Smooth muscle cell (in vitro differentiated cells): Measurements from ENCODE around the gene USP10. TPM values are rescaled to one million over a fixed set of nuclear protein-coding genes. Genes with fewer than 3 reads are reported as not detected.

Experiments used
- DNase-seq: peaks from one replicate; lab custom pipeline; 2025; ENCODE audit not compliant: unreplicated experiment; lab: John Stamatoyannopoulos, UW
- H2AFZ ChIP-seq: fragments of 200-600 bp; sonication (generic); 2 replicates; pipeline ENCODE4 v1.6.0; 2016; ENCODE audit warnings: antibody characterized with exemption, low read depth, mild to moderate bottlenecking
- H3F3A ChIP-seq: fragments of 200-600 bp; sonication (generic); 2 replicates; pipeline ENCODE4 v1.6.0; 2017; ENCODE audit warnings: antibody characterized with exemption, low read depth
- H3K27ac ChIP-seq: fragments of 200-600 bp; sonication (generic); 2 replicates; pipeline ENCODE4 v1.5.1; 2016; ENCODE audit warnings: low read depth, mild to moderate bottlenecking
- H3K27me3 ChIP-seq: fragments of 200-600 bp; sonication (generic); 2 replicates; pipeline ENCODE4 v1.6.1; 2016; ENCODE audit warnings: low read depth, mild to moderate bottlenecking
- H3K36me3 ChIP-seq: fragments of 200-600 bp; sonication (generic); 2 replicates; pipeline ENCODE4 v1.5.1; 2016; ENCODE audit warnings: low read depth
- H3K4me1 ChIP-seq: fragments of 200-600 bp; sonication (generic); 2 replicates; pipeline ENCODE4 v1.5.1; 2016; ENCODE audit warnings: low read depth
- H3K4me2 ChIP-seq: fragments of 200-600 bp; sonication (generic); 2 replicates; pipeline ENCODE4 v1.6.0; 2016; ENCODE audit warnings: mild to moderate bottlenecking
- H3K4me3 ChIP-seq: fragments of 200-600 bp; sonication (generic); 2 replicates; pipeline ENCODE4 v1.5.1; 2016; ENCODE audit warnings: mild to moderate bottlenecking
- H3K79me2 ChIP-seq: fragments of 200-600 bp; sonication (generic); 2 replicates; pipeline ENCODE4 v1.6.0; 2016; ENCODE audit warnings: low read depth, mild to moderate bottlenecking
- H3K9ac ChIP-seq: fragments of 200-600 bp; sonication (generic); 2 replicates; pipeline ENCODE4 v1.6.0; 2016; ENCODE audit warnings: low read depth
- H3K9me3 ChIP-seq: fragments of 200-600 bp; sonication (generic); replicated peaks from 2 replicates; pipeline ENCODE4 v1.5.1; 2016; ENCODE audit warnings: low read depth
- H4K20me1 ChIP-seq: fragments of 200-600 bp; sonication (generic); 2 replicates; pipeline ENCODE4 v1.6.0; 2016; ENCODE audit warnings: low read depth
- WGBS: methylation state at CpG from one replicate; pipeline ENCODE4 v1.1.7; 2016; ENCODE audit warnings: low lambda C conversion rate; 5-methylcytosine and 5-hydroxymethylcytosine counted together
- polyA plus RNA-seq: library from polyadenylated mRNA; unstranded; fragments of >200 nt; fragmentation: Nextera tagmentation; extraction: Ambion mirVana; gene quantifications from 2 replicates; pipeline ENCODE4 v1.2.1, GENCODE V29; 2016
- total RNA-seq: library from RNA; depleted of rRNA; stranded (reverse); fragments of >200 nt; gene quantifications from 2 replicates; pipeline ENCODE4 v1.2.3, GENCODE V29; 2014
- TF ChIP-seq, protein P1 (sequence below): fragments of 200-600 bp; sonication (generic); IDR thresholded peaks from 2 replicates; pipeline ENCODE4 v1.5.1; 2017; ENCODE audit warnings: borderline replicate concordance, mild to moderate bottlenecking, antibody characterized with exemption; ENCODE audit not compliant: insufficient read depth, poor library complexity, severe bottlenecking

The USP10 gene
- total and polyA plus RNA-seq, 2 experiments from 2014 or later: 52.5 to 56.1 TPM

DNA sequence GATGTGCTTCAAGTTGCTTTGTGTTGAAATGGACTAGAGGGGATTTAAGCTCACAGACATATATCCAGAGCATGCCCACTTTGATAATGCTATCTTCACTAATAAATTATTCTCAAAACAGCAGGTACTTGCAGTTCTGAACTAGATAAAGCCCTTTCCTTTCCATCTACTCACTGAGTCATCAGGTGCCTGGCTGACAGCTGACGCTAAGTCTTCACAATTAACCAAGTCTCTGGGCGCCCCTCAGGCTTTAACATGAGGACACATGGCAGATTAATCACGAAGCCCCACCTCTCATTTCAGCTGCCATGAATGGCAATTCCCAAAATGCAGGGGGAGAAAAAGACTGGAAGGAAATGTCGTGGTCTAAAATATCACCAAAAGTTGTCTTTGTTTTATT lies 90.5 kb downstream of the USP10 start:
- WGBS: 58% methylated on average over 4 of the region's 4 CpGs

DNA sequence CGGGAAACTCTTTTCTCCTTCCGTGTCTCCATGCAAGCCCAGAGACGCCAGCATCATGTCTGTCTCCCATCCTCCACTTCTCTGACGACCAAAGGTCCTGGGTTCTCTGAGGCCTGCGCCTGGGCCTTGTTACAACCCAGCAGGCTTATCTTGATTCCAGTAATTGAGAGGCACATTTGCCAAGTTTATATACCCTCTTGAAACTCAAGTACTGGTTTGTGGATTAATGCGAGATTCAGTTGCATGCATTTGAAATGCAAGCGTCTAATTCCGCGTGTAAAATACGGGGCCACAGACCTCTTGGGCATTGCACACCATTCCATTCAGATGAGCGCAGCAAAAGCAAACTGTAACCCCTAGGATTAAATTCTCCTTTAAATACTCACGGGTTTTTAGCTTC lies 91.3 kb downstream of the USP10 start:
- Histone ChIP-seq H3K27ac (peak overlapping the region; percentile 77), H3K79me2 (no peaks in the 10 kb centered on the region), H3F3A (peaks cover 6% of the 10 kb centered on the region), H3K9ac (peak overlapping the region; percentile 7), H3K9me3 (no peaks in the 10 kb centered on the region), H2AFZ (no peak overlapping the region), H3K4me2 (peak overlapping the region; percentile 38), H3K36me3 (no peaks in the 10 kb centered on the region), H4K20me1 (no peaks in the 10 kb centered on the region), H3K4me3 (no peak overlapping the region), H3K27me3 (no peaks in the 10 kb centered on the region), H3K4me1 (no peaks in the 10 kb centered on the region)
- WGBS: 20% methylated on average over 12 of the region's 12 CpGs
- DNase-seq: no peak
- TF ChIP-seq, protein P1, sequence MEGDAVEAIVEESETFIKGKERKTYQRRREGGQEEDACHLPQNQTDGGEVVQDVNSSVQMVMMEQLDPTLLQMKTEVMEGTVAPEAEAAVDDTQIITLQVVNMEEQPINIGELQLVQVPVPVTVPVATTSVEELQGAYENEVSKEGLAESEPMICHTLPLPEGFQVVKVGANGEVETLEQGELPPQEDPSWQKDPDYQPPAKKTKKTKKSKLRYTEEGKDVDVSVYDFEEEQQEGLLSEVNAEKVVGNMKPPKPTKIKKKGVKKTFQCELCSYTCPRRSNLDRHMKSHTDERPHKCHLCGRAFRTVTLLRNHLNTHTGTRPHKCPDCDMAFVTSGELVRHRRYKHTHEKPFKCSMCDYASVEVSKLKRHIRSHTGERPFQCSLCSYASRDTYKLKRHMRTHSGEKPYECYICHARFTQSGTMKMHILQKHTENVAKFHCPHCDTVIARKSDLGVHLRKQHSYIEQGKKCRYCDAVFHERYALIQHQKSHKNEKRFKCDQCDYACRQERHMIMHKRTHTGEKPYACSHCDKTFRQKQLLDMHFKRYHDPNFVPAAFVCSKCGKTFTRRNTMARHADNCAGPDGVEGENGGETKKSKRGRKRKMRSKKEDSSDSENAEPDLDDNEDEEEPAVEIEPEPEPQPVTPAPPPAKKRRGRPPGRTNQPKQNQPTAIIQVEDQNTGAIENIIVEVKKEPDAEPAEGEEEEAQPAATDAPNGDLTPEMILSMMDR: no peak

More for the DNA sequence above, 90.5 kb downstream of the USP10 start:
- Histone ChIP-seq H3K9me3 (no peaks in the 10 kb centered on the region), H3K36me3 (no peaks in the 10 kb centered on the region), H3K79me2 (no peaks in the 10 kb centered on the region), H3F3A (peaks cover 6% of the 10 kb centered on the region), H3K9ac (no peak overlapping the region), H4K20me1 (no peaks in the 10 kb centered on the region), H3K27ac (peak overlapping the region; percentile 77), H3K4me3 (no peak overlapping the region), H3K4me1 (no peaks in the 10 kb centered on the region), H3K4me2 (no peak overlapping the region), H2AFZ (no peak overlapping the region), H3K27me3 (no peaks in the 10 kb centered on the region)
- TF ChIP-seq, protein P1: no peak
- DNase-seq: no peak

DNA sequence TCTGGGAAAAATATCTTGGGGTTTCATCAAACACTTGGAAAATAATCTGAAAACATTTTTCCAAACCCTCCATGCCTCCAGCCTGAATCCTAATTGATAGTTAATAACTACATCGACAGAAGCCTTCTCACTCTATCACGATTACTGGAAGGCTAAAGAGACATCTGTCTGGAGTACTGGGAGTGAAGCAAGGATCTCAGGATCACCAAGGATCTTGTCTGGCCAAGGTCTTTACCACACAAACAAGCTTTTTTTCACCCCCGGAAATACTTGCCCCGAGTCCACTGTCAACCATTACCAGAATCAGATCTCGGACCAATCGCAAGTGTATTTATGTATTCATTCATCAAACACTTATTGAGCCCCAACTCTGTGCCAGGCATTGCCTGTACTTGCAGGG lies 91.7 kb downstream of the USP10 start:
- DNase-seq: no peak
- H3K79me2 ChIP-seq: no peaks in the 10 kb centered on the region
- H3K9me3 ChIP-seq: no peaks in the 10 kb centered on the region
- peaks cover 6% of the 10 kb centered on the region for H3F3A ChIP-seq
- WGBS: 55% methylated on average over 6 of the region's 6 CpGs
- H4K20me1 ChIP-seq: no peaks in the 10 kb centered on the region
- H3K4me3 ChIP-seq: no peak overlapping the region
- no peaks in the 10 kb centered on the region for H3K4me1 ChIP-seq
- H3K27me3 ChIP-seq: no peaks in the 10 kb centered on the region
- no peak overlapping the region for H2AFZ ChIP-seq
- TF ChIP-seq, protein P1: no peak
- H3K36me3 ChIP-seq: no peaks in the 10 kb centered on the region
- peak overlapping the region; percentile 38 for H3K4me2 ChIP-seq
- H3K9ac ChIP-seq: peak overlapping the region; percentile 7
- peak overlapping the region; percentile 77 for H3K27ac ChIP-seq

DNA sequence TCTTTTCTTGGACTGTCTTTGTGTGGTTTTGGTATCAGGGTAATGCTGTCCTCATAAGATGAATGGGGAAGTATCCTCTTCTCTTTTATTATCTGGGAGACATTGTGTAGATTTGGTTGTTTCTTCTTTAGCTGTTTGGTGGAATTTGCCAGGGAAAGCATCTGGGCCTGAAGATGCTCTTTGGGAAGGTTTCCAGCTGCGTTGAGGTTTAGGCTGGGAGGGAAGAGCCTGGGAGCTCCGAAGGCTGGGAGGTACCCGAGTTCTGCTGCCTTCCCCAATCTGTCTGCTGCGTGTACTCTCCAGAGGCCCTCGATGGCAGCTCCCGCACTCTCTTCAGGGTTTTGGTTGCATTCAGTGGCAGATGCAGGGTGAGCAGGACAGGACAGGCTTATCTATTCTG lies 94.4 kb downstream of the USP10 start:
- H3K4me1 ChIP-seq: no peaks in the 10 kb centered on the region
- H2AFZ ChIP-seq: no peak overlapping the region
- no peaks in the 10 kb centered on the region for H3K36me3 ChIP-seq
- peaks cover 6% of the 10 kb centered on the region for H3F3A ChIP-seq
- no peaks in the 10 kb centered on the region for H3K9me3 ChIP-seq
- WGBS: 88% methylated on average over 6 of the region's 6 CpGs
- no peak overlapping the region for H3K27ac ChIP-seq
- no peaks in the 10 kb centered on the region for H3K79me2 ChIP-seq
- no peaks in the 10 kb centered on the region for H3K27me3 ChIP-seq
- H4K20me1 ChIP-seq: no peaks in the 10 kb centered on the region
- TF ChIP-seq, protein P1: no peak
- no peak overlapping the region for H3K9ac ChIP-seq
- no peak overlapping the region for H3K4me3 ChIP-seq
- H3K4me2 ChIP-seq: no peak overlapping the region
- DNase-seq: no peak
